ENCODE measurements around the gene PLAAT5.
A peak's percentile ranks its signal among the peaks of the same experiment; 100 is the strongest.
"Not testable (repeated sequence)": the region's sequence is repeated elsewhere in the genome, so short reads cannot be mapped to it uniquely, and the experiment has no call there.

The PLAAT5 gene

GRCh38 chr11:63491636-63492372 is 837 bp upstream of the PLAAT5 start:
- Histone ChIP-seq H3K4me3 (peak overlapping the region in 2 of 7 experiments; percentile 43 to 55), H3K27ac (peak overlapping the region in 1 of 21 experiments; percentile 19)

- H3K4me3 ChIP-seq, result peak overlapping the region; percentile 18 to 55 (median 28)
- peak overlapping the region in 9 of 21 experiments; percentile 19 to 66 (median 59) for H3K27ac ChIP-seq
These were observed 247 bp upstream of the PLAAT5 start for GRCh38 chr11:63491240-63491587.

- Histone ChIP-seq H3K27ac (peak overlapping the region in 2 of 21 experiments; percentile 13 to 59), H3K4me3 (no peak overlapping the region)
These were observed 1.1 kb downstream of the PLAAT5 start for GRCh38 chr11:63489879-63490278.

- H3K27ac ChIP-seq, result peak overlapping the region in 1 of 21 experiments; percentile 11
- no peak overlapping the region for H3K4me3 ChIP-seq
These were observed 2.2 kb downstream of the PLAAT5 start for GRCh38 chr11:63488789-63489188.

- Histone ChIP-seq H3K27ac (no peak overlapping the region), H3K4me3 (no peak overlapping the region)
These were observed 5.2 kb downstream of the PLAAT5 start for GRCh38 chr11:63485777-63486176.

- Histone ChIP-seq H3K27ac (no peak overlapping the region), H3K4me3 (no peak overlapping the region)
These were observed 10.9 kb downstream of the PLAAT5 start for GRCh38 chr11:63480039-63480438.

- Histone ChIP-seq H3K4me3 (no peak overlapping the region), H3K27ac (no peak overlapping the region)
These were observed 12.1 kb downstream of the PLAAT5 start for GRCh38 chr11:63478896-63479295.

GRCh38 chr11:63476618-63477017 is 14.3 kb downstream of the PLAAT5 start:
- H3K27ac ChIP-seq, result no peak overlapping the region
- H3K4me3 ChIP-seq, result no peak overlapping the region

- Histone ChIP-seq H3K27ac (no peak overlapping the region), H3K4me3 (no peak overlapping the region)
These were observed 18.6 kb downstream of the PLAAT5 start for GRCh38 chr11:63472372-63472771.

GRCh38 chr11:63470311-63470710 is 20.7 kb downstream of the PLAAT5 start:
- Histone ChIP-seq H3K27ac (no peak overlapping the region), H3K4me3 (no peak overlapping the region)

GRCh38 chr11:63462137-63462536 is 28.8 kb downstream of the PLAAT5 start:
- Histone ChIP-seq H3K27ac (no peak overlapping the region), H3K4me3 (no peak overlapping the region)

- Histone ChIP-seq H3K4me3 (no peak overlapping the region), H3K27ac (no peak overlapping the region)
These were observed 31.4 kb downstream of the PLAAT5 start for GRCh38 chr11:63459586-63459985.

- no peak overlapping the region for H3K27ac ChIP-seq
- no peak overlapping the region for H3K4me3 ChIP-seq
These were observed 42.3 kb downstream of the PLAAT5 start for GRCh38 chr11:63448646-63449045.

GRCh38 chr11:63445720-63446119 is 45.2 kb downstream of the PLAAT5 start:
- Histone ChIP-seq H3K4me3 (no peak overlapping the region), H3K27ac (no peak overlapping the region)

- Histone ChIP-seq H3K4me3 (no peak overlapping the region), H3K27ac (no peak overlapping the region)
These were observed 45.8 kb downstream of the PLAAT5 start for GRCh38 chr11:63445118-63445517.

GRCh38 chr11:63444160-63444559 is 46.8 kb downstream of the PLAAT5 start:
- H3K4me3 ChIP-seq, result no peak overlapping the region
- no peak overlapping the region for H3K27ac ChIP-seq

GRCh38 chr11:63443714-63444113 is 47.3 kb downstream of the PLAAT5 start:
- H3K4me3 ChIP-seq, result no peak overlapping the region
- no peak overlapping the region for H3K27ac ChIP-seq

- not testable (repeated sequence) for H3K27ac ChIP-seq, H3K4me3 ChIP-seq
These were observed 55.1 kb downstream of the PLAAT5 start for GRCh38 chr11:63435831-63436230.

- not testable (repeated sequence) for H3K4me3 ChIP-seq, H3K27ac ChIP-seq
These were observed 55.6 kb downstream of the PLAAT5 start for GRCh38 chr11:63435351-63435750.

- not testable (repeated sequence) for H3K27ac ChIP-seq, H3K4me3 ChIP-seq
These were observed 60.2 kb downstream of the PLAAT5 start for GRCh38 chr11:63430731-63431130.

GRCh38 chr11:63427971-63428508 is 62.9 kb downstream of the PLAAT5 start:
- H3K27ac ChIP-seq, result no peak overlapping the region
- no peak overlapping the region for H3K4me3 ChIP-seq
